Naive thymus-derived CD8-positive, alpha-beta T cell (primary cell): ENCODE measurements around the gene RBP3. TPM values are rescaled to one million over a fixed set of nuclear protein-coding genes. Genes with fewer than 3 reads are reported as not detected.
A peak's percentile ranks its signal among the peaks of the same experiment; 100 is the strongest.
"Not testable (repeated sequence)": the region's sequence is repeated elsewhere in the genome, so short reads cannot be mapped to it uniquely, and the experiment has no call there.

Source experiments
- ATAC-seq, 2 donors: fragments of 150-1000 bp; cut with Tn5 transposase in 1 of 2; sonication (Bioruptor Pico), chemical (Tn5 transposase) in 1 of 2; 1 replicate in 1 of 2; 2 replicates in 1 of 2; pipeline ENCODE4 v1.10.0; 2021; ENCODE audit warnings: mild to moderate bottlenecking in 2 of 2, moderate library complexity in 2 of 2
- POLR2A ChIA-PET: fragments of 350-600 bp; sonication (Branson Sonifier 250); formaldehyde crosslinking; loops from one replicate; lab custom pipeline; 2021; ENCODE audit warnings: antibody characterized with exemption; lab: Charles Lee
- DNase-seq, 10 donors: peaks; one replicate each; pipeline versions ENCODE4 v3.0.0 to v3.0.0-alpha.2; 2020 to 2022
- H3K27ac Mint-ChIP-seq, 10 donors: one replicate each; pipeline ENCODE4 v1.8.0; 2020 to 2022; ENCODE audit warnings: mild to moderate bottlenecking in 10 of 10, mixed read lengths in 10 of 10, moderate library complexity in 4 of 10, inconsistent platforms in 1 of 10
- H3K27me3 Mint-ChIP-seq, 5 donors: one replicate each; pipeline ENCODE4 v1.8.0; 2021 to 2022; ENCODE audit warnings: mixed read lengths in 5 of 5
- H3K36me3 Mint-ChIP-seq, 3 donors: one replicate each; pipeline ENCODE4 v1.8.0; 2020 to 2022; ENCODE audit warnings: mixed read lengths in 3 of 3, mild to moderate bottlenecking in 2 of 3, inconsistent platforms in 1 of 3
- H3K4me1 Mint-ChIP-seq, 4 donors: one replicate each; pipeline ENCODE4 v1.8.0; 2021 to 2022; ENCODE audit warnings: mixed read lengths in 4 of 4
- H3K4me3 Mint-ChIP-seq, 10 donors: one replicate each; pipeline ENCODE4 v1.8.0; 2020 to 2022; ENCODE audit warnings: mild to moderate bottlenecking in 10 of 10, mixed read lengths in 10 of 10, moderate library complexity in 6 of 10, inconsistent platforms in 1 of 10
- H3K9me3 Mint-ChIP-seq, 9 donors: one replicate each; pipeline ENCODE4 v1.8.0; 2020 to 2022; ENCODE audit warnings: mixed read lengths in 9 of 9, mild to moderate bottlenecking in 3 of 9, inconsistent platforms in 1 of 9, moderate library complexity in 1 of 9
- polyA plus RNA-seq, 3 donors: library from polyadenylated mRNA; unstranded; fragments of 300-500 nt; fragmentation: Illumina TruSeq; gene quantifications; one replicate each; pipeline ENCODE4 v1.2.3, GENCODE V29; 2021
- total RNA-seq, 8 experiments: library from RNA in 2 of 8; stranded (reverse) in 2 of 8; gene quantifications; one replicate each; pipeline ENCODE4 v1.2.3 and lab custom pipeline; 2021 to 2026

The RBP3 gene
- total and polyA plus RNA-seq, 5 experiments from 2014 or later, result not detected

- no peaks in the 10 kb centered on the region for H3K36me3 Mint-ChIP-seq
- H3K27me3 Mint-ChIP-seq, result peaks cover 16 to 45% (median 32%) of the 10 kb centered on the region in 5 donors
- ATAC-seq (peak; percentile 90 to 96), DNase-seq (peak; percentile 51 to 81 (median 76))
- H3K9me3 Mint-ChIP-seq, result no peaks in the 10 kb centered on the region
- peak within 1 kb of the TSS in 7 of 10 donors; percentile 16 to 86 (median 67) for H3K27ac Mint-ChIP-seq
- peaks cover 9 to 16% (median 11%) of the 10 kb centered on the region in 4 donors for H3K4me1 Mint-ChIP-seq
- POLR2A ChIA-PET, result no interaction called here
- peak within 1 kb of the TSS; percentile 81 to 98 (median 94) for H3K4me3 Mint-ChIP-seq
Measured at GRCh38 chr10:47384148-47384921, 36.2 kb downstream of the RBP3 start, which contains the start of gene ZNF488. ZNF488 (minus strand) TSS chr10:47384293; CDS start chr10:47368829, 15,464 bp downstream.

GRCh38 chr10:47386104-47386503 lies 37.9 kb downstream of the RBP3 start:
- not testable (repeated sequence) for H3K9me3 Mint-ChIP-seq, ATAC-seq, H3K27ac Mint-ChIP-seq, H3K36me3 Mint-ChIP-seq, DNase-seq
- H3K4me1 Mint-ChIP-seq, result peaks cover 6 to 16% (median 11%) of the 10 kb centered on the region in 4 donors
- H3K27me3 Mint-ChIP-seq, result peaks cover 11 to 27% (median 14%) of the 10 kb centered on the region in 5 donors
- POLR2A ChIA-PET, result interaction anchor here (0.5 kb wide), 1 partner anchor 79 kb away, joined by 5 read pairs; no protein-coding TSS in a partner anchor
- peak overlapping the region in 1 of 10 donors; percentile 10 for H3K4me3 Mint-ChIP-seq

GRCh38 chr10:47388879-47389278 lies 40.7 kb downstream of the RBP3 start:
- Mint-ChIP-seq H3K27me3 (peaks cover 7 to 19% (median 14%) of the 10 kb centered on the region in 5 donors), H3K4me3 (no peak overlapping the region), H3K27ac (peak overlapping the region in 1 of 10 donors; percentile 26), H3K9me3 (no peaks in the 10 kb centered on the region), H3K36me3 (no peaks in the 10 kb centered on the region), H3K4me1 (peaks cover 4 to 8% (median 6%) of the 10 kb centered on the region in 4 donors)
- POLR2A ChIA-PET, result no interaction called here
- ATAC-seq (no peak), DNase-seq (no peak)

GRCh38 chr10:47389619-47390018 lies 41.5 kb downstream of the RBP3 start:
- POLR2A ChIA-PET, result no interaction called here
- no peak for DNase-seq

GRCh38 chr10:47396311-47396717 lies 48.2 kb downstream of the RBP3 start:
- Mint-ChIP-seq H3K4me3 (no peak overlapping the region), H3K27me3 (peaks cover 13 to 30% (median 20%) of the 10 kb centered on the region in 5 donors), H3K27ac (no peak overlapping the region), H3K9me3 (peaks cover 0 to 3% (median 0%) of the 10 kb centered on the region in 9 donors), H3K4me1 (no peaks in the 10 kb centered on the region), H3K36me3 (no peaks in the 10 kb centered on the region)
- POLR2A ChIA-PET, result no interaction called here
- no peak for ATAC-seq
- DNase-seq, result no peak

More at GRCh38 chr10:47389619-47390018, 41.5 kb downstream of the RBP3 start:
- Mint-ChIP-seq H3K9me3 (no peaks in the 10 kb centered on the region), H3K27me3 (peaks cover 9 to 23% (median 14%) of the 10 kb centered on the region in 5 donors), H3K36me3 (no peaks in the 10 kb centered on the region), H3K27ac (no peak overlapping the region), H3K4me1 (peaks cover 3 to 5% (median 4%) of the 10 kb centered on the region in 4 donors), H3K4me3 (no peak overlapping the region)
- ATAC-seq, result no peak

GRCh38 chr10:47397256-47397655 lies 49.1 kb downstream of the RBP3 start:
- POLR2A ChIA-PET, result no interaction called here
- Mint-ChIP-seq H3K27ac (no peak overlapping the region), H3K36me3 (no peaks in the 10 kb centered on the region), H3K4me3 (no peak overlapping the region), H3K9me3 (peaks cover 0 to 3% (median 0%) of the 10 kb centered on the region in 9 donors), H3K27me3 (peaks cover 9 to 30% (median 21%) of the 10 kb centered on the region in 5 donors), H3K4me1 (no peaks in the 10 kb centered on the region)
- ATAC-seq, result no peak
- DNase-seq, result no peak

GRCh38 chr10:47400251-47400650 lies 52.1 kb downstream of the RBP3 start:
- ATAC-seq (no peak), DNase-seq (no peak)
- Mint-ChIP-seq H3K9me3 (peaks cover 0 to 3% (median 0%) of the 10 kb centered on the region in 9 donors), H3K27me3 (peaks cover 14 to 25% (median 18%) of the 10 kb centered on the region in 5 donors), H3K4me3 (no peak overlapping the region), H3K36me3 (no peaks in the 10 kb centered on the region), H3K27ac (no peak overlapping the region), H3K4me1 (peaks cover 0 to 2% (median 0%) of the 10 kb centered on the region in 4 donors)
- POLR2A ChIA-PET, result no interaction called here

- POLR2A ChIA-PET, result no interaction called here
- Mint-ChIP-seq H3K36me3 (no peaks in the 10 kb centered on the region), H3K27ac (no peak overlapping the region), H3K27me3 (peaks cover 11 to 25% (median 18%) of the 10 kb centered on the region in 5 donors), H3K9me3 (peaks cover 0 to 3% (median 0%) of the 10 kb centered on the region in 9 donors), H3K4me1 (peaks cover 0 to 2% (median 0%) of the 10 kb centered on the region in 4 donors), H3K4me3 (no peak overlapping the region)
- DNase-seq (no peak), ATAC-seq (no peak)
Measured at GRCh38 chr10:47400786-47401185, 52.6 kb downstream of the RBP3 start.

- peaks cover 0 to 2% (median 0%) of the 10 kb centered on the region in 4 donors for H3K4me1 Mint-ChIP-seq
- POLR2A ChIA-PET, result no interaction called here
- DNase-seq (no peak), ATAC-seq (no peak)
- H3K36me3 Mint-ChIP-seq, result no peaks in the 10 kb centered on the region
- no peak overlapping the region for H3K4me3 Mint-ChIP-seq
- H3K27ac Mint-ChIP-seq, result no peak overlapping the region
- peaks cover 11 to 23% (median 17%) of the 10 kb centered on the region in 5 donors for H3K27me3 Mint-ChIP-seq
- peaks cover 0 to 3% (median 0%) of the 10 kb centered on the region in 9 donors for H3K9me3 Mint-ChIP-seq
Measured at GRCh38 chr10:47401210-47401609, 53.0 kb downstream of the RBP3 start.

- H3K27ac Mint-ChIP-seq, result no peak overlapping the region
- POLR2A ChIA-PET, result no interaction called here
- no peak overlapping the region for H3K4me3 Mint-ChIP-seq
- no peaks in the 10 kb centered on the region for H3K36me3 Mint-ChIP-seq
- H3K27me3 Mint-ChIP-seq, result peaks cover 8 to 16% (median 9%) of the 10 kb centered on the region in 5 donors
- H3K9me3 Mint-ChIP-seq, result no peaks in the 10 kb centered on the region
- H3K4me1 Mint-ChIP-seq, result peaks cover 0 to 2% (median 0%) of the 10 kb centered on the region in 4 donors
- no peak for ATAC-seq
- DNase-seq, result no peak
Measured at GRCh38 chr10:47401874-47402640, 53.9 kb downstream of the RBP3 start.

- peaks cover 8 to 16% (median 9%) of the 10 kb centered on the region in 5 donors for H3K27me3 Mint-ChIP-seq
- H3K27ac Mint-ChIP-seq, result peak overlapping the region in 1 of 10 donors; percentile 18
- no peak overlapping the region for H3K4me3 Mint-ChIP-seq
- H3K9me3 Mint-ChIP-seq, result no peaks in the 10 kb centered on the region
- no peak for DNase-seq
- H3K4me1 Mint-ChIP-seq, result peaks cover 0 to 2% (median 0%) of the 10 kb centered on the region in 4 donors
- ATAC-seq, result no peak
- POLR2A ChIA-PET, result no interaction called here
- H3K36me3 Mint-ChIP-seq, result no peaks in the 10 kb centered on the region
Measured at GRCh38 chr10:47402641-47403301, 54.6 kb downstream of the RBP3 start.
